ENCODE measurements around the gene NAA80.

Gene NAA80

DNA sequence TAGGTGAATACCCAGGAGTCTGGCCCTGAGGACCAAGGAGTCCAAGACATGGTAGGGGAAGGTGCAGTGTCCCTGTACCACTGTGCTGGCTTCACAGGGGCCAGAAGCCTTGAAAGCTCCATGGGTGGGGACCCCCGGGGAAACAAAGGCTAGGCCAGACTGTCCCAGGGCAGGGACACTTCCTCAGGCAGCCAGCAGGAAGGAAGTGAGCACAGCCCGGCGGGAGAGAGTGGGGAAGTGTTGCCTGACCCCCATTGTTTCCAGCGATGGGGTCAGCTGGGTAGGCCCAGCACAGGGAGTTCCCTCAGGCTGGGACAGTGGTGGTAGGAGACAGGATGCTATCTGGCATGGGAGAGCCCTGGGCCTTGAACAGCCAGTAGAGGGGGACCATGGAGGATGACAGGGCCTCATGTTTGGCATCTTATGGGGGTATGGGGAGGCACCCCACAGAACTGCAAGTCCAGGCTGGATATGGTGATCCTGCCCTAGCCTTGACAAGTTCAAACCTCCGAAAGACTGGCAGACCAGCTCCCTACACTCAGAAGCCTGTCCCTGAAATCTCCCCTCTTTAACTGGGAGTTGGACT lies 24.5 kb upstream of the NAA80 start:
- TF ChIP-seq, protein P1, sequence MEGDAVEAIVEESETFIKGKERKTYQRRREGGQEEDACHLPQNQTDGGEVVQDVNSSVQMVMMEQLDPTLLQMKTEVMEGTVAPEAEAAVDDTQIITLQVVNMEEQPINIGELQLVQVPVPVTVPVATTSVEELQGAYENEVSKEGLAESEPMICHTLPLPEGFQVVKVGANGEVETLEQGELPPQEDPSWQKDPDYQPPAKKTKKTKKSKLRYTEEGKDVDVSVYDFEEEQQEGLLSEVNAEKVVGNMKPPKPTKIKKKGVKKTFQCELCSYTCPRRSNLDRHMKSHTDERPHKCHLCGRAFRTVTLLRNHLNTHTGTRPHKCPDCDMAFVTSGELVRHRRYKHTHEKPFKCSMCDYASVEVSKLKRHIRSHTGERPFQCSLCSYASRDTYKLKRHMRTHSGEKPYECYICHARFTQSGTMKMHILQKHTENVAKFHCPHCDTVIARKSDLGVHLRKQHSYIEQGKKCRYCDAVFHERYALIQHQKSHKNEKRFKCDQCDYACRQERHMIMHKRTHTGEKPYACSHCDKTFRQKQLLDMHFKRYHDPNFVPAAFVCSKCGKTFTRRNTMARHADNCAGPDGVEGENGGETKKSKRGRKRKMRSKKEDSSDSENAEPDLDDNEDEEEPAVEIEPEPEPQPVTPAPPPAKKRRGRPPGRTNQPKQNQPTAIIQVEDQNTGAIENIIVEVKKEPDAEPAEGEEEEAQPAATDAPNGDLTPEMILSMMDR (IDR thresholded peaks at IDR 0.05; ENCODE audit: insufficient read depth, low read depth, low read length, missing control alignments) = no peak
- H3K4me3 ChIP-seq (ENCODE audit: low read depth, low read length) = no peak overlapping the region
- DNase-seq (ENCODE audit: low read depth) = no peak

DNA sequence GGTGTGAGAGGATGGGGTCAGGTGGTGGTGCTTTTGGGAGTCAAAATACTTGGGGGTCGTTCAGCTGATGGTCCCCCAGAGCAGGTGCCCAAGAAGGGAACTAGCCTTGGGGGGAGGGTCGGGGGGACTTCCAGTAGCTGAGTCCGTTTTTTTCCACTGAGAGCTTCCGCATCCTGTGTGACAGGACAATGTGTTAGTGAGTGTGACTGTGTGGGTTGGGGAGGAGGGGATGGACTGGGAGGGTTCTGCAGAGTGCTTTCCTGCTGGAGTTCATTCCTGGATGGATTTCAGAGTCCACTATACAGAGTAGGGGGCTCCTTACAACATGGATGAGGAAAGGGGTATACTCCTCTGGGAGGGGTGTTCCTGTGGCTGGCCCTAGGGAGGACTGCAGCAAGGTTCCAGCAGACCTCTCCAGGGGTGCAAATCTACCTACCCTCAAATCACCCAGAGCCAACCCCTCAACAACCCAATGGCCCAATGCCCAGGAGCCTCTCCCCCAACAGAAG lies 23.9 kb upstream of the NAA80 start:
- TF ChIP-seq, protein P1 (IDR thresholded peaks at IDR 0.05; ENCODE audit: insufficient read depth, low read depth, low read length, missing control alignments) = no peak
- no peak for DNase-seq (ENCODE audit: low read depth)
- H3K4me3 ChIP-seq (ENCODE audit: low read depth, low read length) = no peak overlapping the region

DNA sequence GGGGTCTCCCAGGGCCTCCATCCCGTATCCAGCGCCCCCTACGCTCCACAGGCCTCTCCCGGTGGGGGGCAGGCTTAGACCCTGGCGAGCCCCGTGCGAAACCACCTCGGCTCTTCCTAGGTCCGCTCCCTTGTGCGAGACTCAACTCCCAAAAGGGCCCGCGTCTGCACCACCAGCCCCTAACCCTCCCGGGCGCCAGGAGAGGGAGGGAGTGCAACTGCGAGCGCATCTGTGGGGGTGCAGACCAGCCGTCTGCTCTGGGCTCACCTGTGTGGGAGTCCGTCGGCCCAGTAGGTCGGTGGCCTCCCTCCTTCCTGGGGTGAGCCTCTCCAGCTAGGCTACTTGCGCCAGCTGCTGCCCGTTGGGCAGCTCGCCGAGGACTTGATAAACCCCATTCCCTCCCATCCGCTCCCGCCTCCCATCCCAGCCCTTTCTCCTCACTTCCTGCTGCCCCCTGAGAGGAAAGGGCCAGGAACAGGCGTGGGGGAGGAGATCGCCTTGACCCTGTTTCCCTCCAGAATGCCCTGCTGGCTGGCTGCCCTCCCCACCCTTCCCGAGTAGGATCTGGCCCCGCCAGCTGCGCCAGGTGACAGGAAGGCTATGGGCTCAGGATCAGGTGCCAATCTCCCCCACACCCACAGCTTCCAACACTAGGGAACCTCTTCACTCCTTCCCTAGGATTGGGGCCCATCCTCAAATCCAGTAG lies 23.3 kb upstream of the NAA80 start, which contains the start of gene HYAL2:
Gene HYAL2 (minus strand): TSS at position 360 of the 706 bp plus-strand sequence. CDS start 2,256 bp downstream, outside the sequence.
- H3K4me3 ChIP-seq (ENCODE audit: low read depth, low read length) = peak within 1 kb of the TSS; percentile 81
- TF ChIP-seq, protein P1 (IDR thresholded peaks at IDR 0.05; ENCODE audit: insufficient read depth, low read depth, low read length, missing control alignments) = no peak
- DNase-seq (ENCODE audit: low read depth) = no peak

DNA sequence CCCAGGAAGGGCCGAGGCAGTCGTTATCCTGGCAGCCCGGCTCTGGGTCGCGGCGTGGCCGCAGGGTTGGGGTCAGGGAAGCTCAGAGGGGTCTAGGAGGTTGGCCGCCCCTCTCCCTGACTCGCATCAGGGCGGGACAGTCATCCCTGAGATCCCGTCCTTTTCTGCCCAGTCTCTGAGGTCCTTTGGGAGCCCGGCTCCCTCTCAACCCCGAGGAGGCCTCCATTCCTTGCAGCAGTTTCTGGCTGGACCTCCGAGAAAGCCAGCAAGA lies 22.8 kb upstream of the NAA80 start:
- DNase-seq (ENCODE audit: low read depth) = no peak
- TF ChIP-seq, protein P1 (IDR thresholded peaks at IDR 0.05; ENCODE audit: insufficient read depth, low read depth, low read length, missing control alignments) = no peak
- peak overlapping the region; percentile 81 for H3K4me3 ChIP-seq (ENCODE audit: low read depth, low read length)

DNA sequence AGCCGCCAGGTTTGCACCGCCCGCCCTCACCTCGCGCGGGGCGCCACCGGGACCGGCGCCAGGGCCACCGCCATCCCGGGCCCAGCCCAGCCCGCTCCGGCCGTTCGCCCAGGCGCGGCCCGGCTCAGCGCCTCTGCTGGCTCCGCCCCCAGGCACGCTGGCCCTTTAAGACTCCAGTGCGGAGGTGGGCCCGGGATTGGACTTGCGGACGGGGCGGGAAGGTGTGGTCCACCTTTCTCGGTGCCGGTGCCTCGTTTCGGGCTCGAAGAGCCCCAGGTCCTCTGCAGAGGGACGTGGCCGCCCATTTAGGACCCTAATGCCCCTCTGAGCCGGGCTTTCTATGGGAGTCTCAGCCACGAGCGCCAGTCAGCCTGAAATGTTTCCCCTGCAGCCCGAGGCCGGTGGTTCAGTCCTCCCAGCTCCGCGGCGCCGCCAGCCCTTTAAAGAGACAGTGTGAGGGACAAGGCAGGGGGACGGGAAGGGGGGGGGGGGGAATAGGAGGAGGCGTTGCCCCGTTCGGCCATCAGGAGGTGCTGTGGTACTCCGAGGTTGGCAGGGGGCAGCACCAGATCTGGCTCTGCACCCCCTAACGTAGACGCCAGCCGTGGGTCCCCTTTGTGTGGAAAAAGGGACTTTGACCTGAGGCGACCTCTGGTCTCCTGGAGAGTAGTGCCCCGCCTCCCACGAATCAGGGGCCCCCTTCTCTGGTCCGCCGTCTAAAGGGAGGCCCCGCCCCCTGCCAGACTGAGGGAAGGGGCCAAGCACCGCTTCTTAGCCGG lies 22.3 kb upstream of the NAA80 start:
- peak; percentile 91 for DNase-seq (ENCODE audit: low read depth)
- H3K4me3 ChIP-seq (ENCODE audit: low read depth, low read length) = peak overlapping the region; percentile 81
- TF ChIP-seq, protein P1 (IDR thresholded peaks at IDR 0.05; ENCODE audit: insufficient read depth, low read depth, low read length, missing control alignments) = peak; percentile 56

DNA sequence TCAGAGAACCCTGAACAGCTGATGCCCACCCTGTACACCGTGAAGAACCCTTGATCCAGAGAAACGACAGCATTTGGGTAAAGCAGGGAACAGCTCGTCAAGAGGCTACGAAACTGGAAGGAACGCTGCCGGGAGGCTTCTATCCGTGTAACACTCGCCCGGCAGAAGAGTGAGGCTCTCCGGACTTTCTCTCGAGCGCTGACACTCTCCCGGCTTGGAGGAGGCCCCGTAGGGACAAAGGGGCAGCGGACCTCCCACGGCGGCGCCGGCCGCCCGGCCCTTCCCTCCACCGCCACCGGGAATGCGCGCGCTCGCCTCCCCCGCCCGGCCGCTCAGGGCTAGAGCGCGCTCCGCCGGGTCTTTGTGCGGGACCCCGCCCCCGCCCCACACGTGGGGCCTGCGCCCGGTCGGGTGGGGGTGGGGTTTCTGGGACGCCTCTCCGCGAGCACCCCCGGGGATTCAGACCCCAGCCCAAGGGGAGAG lies 21.7 kb upstream of the NAA80 start:
- DNase-seq (ENCODE audit: low read depth) = peak; percentile 71
- TF ChIP-seq, protein P1 (IDR thresholded peaks at IDR 0.05; ENCODE audit: insufficient read depth, low read depth, low read length, missing control alignments) = no peak
- H3K4me3 ChIP-seq (ENCODE audit: low read depth, low read length) = peak overlapping the region; percentile 81
